Endometrium (tissue), 2 donors: ENCODE measurements around the gene ERN2.

Source experiments
- FAIRE-seq: peaks from 2 replicates; lab custom pipeline; 2012; peaks lifted over from hg19 to GRCh38; lab: Jason Lieb, UNC
- donor health status: control.
- donor health status: control.

The ERN2 gene

DNA sequence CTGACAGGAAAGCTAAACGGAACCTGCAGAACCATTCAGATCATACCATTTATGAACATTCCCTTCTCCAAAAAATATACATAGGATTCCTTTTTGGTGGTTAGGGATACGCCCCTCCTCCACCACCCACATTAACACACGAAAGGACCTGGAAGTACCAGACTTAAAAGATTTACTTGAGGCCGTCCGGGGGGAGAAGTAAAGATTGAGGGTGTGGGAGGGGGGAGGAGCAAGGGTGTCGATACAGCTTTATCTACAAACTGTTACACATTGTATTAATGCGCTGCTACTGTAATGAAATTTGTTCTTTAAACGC lies 72.4 kb downstream of the ERN2 start:
- no peak for FAIRE-seq
